Adrenal gland (tissue), 5 donors: ENCODE measurements around the gene PPP6R2.

Source experiments
- POLR2A ChIP-seq, 2 donors: fragments of 450-650 bp; IDR thresholded peaks; one replicate each; pipeline ENCODE4 v1.6.1; 2017; ENCODE audit warnings: antibody characterized with exemption in 2 of 2, mild to moderate bottlenecking in 2 of 2, moderate library complexity in 1 of 2
- TF ChIP-seq, protein P1 (sequence below), 6 experiments: fragments of 450-650 bp in 4 of 6; fragments of 200-600 bp in 2 of 6; sonication (generic) in 1 of 6; IDR thresholded peaks; 1 replicate in 5 of 6; 2 replicates in 1 of 6; pipeline versions ENCODE4 v1.5.1 to v1.8.0; 2016 to 2021; ENCODE audit warnings: antibody characterized with exemption in 6 of 6, mild to moderate bottlenecking in 2 of 6, moderate library complexity in 1 of 6
- donor health status: DM: no; HTN: no; CAD: no.

DNA sequence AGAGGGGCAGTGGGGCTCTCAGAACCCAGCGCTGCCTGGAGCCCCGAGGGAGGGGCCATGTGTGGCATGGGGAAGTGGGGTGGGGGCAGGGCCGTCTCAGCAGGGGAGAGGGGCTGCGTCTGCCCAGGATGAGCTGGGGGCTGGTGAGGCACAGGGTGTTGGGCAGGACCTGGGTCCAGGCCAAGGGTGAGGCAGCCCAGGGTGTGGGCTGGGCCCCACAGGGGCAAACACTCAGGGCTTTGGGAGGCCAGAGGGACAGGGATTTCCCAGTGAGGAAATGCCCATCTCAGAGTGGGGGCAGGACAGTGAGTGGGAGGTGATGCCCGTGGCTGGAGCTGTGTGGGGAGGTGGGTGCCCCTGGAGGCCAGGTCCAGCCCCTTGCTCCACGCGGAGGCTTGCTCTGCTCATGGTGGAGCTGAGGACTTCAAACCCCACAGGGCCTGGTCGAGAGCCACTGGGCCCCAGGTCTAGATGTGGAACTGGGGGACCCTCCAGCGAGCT, 41.0 kb upstream of the PPP6R2 start:
- TF ChIP-seq, protein P1, sequence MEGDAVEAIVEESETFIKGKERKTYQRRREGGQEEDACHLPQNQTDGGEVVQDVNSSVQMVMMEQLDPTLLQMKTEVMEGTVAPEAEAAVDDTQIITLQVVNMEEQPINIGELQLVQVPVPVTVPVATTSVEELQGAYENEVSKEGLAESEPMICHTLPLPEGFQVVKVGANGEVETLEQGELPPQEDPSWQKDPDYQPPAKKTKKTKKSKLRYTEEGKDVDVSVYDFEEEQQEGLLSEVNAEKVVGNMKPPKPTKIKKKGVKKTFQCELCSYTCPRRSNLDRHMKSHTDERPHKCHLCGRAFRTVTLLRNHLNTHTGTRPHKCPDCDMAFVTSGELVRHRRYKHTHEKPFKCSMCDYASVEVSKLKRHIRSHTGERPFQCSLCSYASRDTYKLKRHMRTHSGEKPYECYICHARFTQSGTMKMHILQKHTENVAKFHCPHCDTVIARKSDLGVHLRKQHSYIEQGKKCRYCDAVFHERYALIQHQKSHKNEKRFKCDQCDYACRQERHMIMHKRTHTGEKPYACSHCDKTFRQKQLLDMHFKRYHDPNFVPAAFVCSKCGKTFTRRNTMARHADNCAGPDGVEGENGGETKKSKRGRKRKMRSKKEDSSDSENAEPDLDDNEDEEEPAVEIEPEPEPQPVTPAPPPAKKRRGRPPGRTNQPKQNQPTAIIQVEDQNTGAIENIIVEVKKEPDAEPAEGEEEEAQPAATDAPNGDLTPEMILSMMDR (IDR thresholded peaks at IDR 0.05), result no peak
- no peak for TF ChIP-seq POLR2A (IDR thresholded peaks at IDR 0.05)
